Skin of body (tissue), 2 donors: Measurements from ENCODE around the gene LGALS3BP. TPM values are rescaled to one million over a fixed set of nuclear protein-coding genes. Genes with fewer than 3 reads are reported as not detected.

Experiments used
- DNase-seq: peaks from one replicate; lab custom pipeline; 2025; lab: John Stamatoyannopoulos, UW
- total RNA-seq: library from RNA; depleted of rRNA; stranded (reverse); fragments of >200 nt; gene quantifications from one replicate; pipeline ENCODE4 v1.2.3, GENCODE V29; 2014

Gene LGALS3BP
- total RNA-seq, 1 donor from 2014 or later, result 52.1 TPM

DNA sequence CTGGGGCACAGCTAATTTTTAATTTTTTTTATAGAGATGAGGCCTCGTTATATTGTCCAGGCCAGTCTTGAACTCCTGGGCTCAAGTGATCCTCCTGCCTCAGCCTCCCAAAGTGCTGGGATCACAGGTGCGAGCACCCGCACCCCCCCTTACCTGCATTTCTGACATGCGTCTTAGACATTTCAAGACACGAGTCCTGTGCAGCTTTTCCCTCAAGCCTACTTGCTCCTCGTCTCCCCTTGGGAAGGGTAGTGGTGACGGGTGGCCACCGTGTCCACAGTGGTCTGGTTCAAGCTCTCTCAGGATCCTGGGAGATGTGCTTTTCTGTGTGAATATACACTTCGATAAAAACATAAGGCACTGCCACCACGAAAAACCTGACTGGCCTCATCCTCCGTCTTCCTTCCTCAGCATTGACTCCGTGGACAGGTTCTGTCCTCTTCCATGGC, 20.2 kb upstream of the LGALS3BP start:
- DNase-seq, result no peak

DNA sequence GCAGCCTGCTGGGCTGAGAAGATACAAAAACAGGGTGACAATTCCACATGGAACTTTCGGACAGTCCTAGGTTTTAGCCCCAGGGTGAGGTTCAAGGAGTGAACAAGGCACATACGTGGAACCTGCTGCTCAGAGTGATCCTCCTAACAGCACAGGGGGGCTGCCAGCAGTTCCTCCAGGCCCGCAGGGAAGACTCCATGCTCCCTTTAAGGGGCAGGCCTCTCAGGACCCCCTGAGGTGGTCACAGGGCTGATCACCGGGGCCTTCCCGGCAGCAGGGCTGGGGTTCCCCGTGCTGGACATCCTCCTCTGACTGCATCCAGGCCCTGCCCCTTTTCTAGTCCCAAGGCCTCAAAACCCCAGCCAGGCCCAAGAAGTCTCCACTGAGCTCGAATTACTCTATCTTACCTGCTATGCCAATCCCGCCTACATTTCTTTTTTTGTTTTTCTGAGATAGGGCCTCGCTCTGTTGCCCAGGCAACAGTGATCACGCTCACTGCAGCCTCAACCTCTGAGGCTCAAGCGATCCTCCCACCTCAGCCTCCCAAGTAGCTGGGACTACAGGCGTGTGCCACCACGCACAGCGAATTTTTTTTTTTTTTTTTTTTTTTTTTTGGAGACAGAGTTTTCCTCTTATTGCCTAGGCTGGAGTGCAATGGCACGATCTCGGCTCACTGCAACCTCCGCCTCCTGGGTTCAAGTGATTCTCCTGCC, 19.5 kb upstream of the LGALS3BP start:
- DNase-seq, result no peak

DNA sequence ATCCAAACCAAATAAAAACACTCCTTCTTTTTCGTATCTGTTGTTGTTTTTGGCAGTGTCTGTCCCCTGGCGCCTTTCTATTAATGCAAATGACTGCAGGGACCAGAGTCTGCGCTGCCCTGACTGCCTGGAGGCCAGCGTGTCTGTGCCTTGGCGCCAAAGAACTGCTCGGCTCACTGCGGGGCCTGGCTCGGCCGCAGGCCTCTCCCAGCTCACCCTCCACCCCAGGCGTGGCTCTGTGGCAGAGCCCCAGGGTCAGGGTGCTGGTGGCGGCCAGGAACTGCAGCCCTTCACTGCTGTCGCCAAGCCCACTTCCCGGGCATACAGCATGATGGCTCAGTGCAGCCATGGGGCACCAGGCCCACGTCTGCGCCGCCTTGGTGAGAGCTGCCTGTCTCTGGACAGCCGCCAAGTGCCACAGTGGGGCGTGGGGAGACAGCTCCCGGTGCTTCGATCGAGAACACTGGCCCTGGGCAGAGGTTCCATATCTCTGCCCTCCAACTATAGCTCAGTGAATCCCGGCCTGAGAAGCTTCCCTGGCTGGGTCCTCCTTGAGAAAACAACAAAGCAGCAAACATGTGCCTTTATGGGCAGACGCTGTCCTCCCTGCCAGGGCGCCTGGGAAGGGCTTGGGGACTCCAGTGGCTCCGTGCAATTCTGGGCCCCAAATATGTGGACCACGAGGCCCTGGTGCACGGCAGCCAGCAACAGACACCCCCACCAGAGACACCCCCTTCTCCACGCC, 18.8 kb upstream of the LGALS3BP start:
- no peak for DNase-seq

DNA sequence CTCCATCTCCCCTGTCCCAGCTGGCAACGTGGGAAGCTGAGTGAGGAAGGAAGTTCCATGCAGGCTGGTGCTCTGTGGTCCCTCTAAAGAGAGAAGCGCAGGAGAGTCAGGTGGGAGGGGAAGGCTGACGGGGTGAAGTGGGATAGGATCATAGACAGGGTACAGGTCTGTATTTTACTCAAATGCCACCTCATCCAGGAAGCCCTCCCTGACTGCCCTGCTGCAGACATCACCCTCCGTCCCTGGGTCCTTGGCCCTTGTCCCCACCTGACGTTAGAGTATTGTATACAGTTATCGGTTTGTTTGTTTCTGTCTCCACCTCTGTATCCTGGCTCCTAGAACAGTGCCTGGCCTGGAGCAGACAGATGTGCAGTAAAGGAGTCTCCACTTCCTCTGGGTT, 18.2 kb upstream of the LGALS3BP start:
- no peak for DNase-seq

DNA sequence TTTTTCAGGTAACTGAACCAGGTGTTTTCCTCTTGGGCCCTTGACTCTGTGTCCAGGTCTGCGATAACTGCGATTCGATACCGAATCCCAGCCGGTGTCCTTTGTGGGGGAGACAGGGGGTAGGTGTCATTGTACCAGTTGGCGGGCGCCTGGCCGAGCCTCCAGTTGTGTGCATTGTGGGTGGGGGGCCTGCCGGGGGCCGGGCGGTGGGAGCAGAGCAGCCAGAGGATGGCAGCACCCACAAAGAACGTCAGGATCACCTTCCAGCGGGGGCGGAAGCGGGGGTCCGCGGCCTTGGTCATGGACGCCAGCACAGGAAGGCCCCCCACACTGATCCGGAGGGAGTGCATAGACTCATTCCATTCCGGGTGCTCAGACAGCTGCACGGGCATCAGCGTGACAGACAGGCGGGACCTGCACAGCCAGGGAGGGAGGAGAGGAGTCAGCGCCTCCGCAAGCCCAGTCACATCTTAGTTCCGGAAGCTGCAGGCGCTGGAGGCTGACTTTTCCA, 17.6 kb upstream of the LGALS3BP start:
- no peak for DNase-seq

DNA sequence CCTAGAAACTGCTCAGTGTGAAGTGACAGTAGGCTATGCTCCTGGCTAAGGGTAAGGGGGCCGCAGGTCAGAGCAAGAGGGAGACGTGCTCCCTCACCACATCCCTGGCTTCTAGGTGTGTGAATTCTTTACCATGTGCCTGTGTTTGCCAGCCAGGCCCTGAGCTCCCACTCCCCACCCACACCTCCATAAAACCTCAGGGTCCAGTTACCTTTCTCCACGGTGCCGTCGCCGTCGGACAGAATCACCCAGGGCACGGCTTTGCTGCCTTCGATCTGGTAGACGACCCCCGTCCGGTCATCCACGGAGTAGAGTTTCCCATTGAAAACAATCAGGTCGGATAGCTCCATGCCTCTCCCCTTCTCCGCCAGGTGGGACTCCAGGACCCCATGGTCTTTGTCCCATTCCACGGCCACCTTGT, 17.1 kb upstream of the LGALS3BP start:
- no peak for DNase-seq

DNA sequence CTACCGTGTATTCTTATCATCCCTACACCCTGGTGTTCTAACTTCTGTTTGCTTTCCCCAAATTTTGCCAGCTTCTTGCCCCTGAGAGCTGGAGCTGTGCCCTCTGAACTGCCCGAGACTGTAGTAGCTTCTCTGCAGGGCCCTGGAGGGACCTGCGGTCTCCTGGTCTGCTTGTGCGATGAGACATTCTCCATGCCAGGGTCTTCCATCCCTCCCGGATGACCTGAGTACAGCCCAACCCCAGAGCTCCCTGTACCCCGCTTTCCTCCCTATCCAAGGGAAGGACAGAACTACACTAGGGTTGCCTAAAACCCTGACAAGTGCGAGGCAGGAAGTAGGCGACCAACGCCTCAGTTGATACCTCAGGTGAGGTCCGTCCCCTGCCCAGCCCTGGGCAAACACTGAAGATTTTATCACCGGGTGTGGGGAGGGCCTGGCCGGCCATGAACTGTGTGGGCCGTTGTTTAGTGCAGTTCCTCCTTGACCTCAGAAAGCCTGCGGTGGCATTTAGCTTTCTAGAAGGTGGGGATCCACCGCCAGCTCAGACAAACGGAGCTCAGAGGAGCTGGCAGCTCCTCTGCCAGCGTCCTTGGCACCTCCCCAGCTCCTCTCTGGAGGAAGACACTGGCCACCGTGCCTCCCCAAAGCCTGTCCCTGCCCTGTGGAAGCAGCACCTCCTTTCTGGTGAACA, 16.2 kb upstream of the LGALS3BP start:
- no peak for DNase-seq

DNA sequence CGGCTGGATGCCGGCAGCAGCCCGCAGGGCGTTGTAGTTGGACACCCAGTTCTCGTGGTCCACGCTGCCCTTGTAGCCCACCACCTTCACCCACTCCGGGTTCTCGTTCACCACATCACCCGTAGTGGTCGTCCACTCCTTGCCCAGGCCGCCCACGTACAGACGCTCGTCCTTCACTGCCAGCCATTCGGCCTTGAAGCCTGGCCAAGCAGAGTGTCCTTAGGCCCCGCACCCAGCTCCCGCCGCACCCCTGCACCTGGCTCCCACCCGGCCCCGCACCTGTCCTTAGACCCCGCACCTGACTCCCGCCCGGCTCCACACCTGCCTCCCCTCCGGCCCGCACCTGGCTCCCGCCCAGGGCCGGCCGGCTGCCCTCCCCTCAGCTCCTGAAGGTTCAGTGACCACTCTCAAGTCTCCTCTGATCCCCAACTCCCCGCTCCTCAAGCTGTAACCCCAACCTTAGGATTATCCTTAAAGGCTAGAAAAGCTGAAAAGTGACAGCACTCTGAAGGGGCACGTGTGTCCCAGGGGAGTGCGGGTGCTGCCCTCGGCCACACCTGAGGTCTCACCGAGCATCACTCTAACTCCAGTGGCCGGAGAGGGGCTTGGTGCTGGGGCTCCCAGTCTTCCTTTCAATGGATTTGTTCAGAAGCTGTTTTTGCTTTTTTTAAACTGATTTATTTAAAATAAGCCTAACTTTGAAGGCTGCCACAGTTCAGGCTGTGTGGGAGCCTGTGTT, 15.5 kb upstream of the LGALS3BP start:
- no peak for DNase-seq

DNA sequence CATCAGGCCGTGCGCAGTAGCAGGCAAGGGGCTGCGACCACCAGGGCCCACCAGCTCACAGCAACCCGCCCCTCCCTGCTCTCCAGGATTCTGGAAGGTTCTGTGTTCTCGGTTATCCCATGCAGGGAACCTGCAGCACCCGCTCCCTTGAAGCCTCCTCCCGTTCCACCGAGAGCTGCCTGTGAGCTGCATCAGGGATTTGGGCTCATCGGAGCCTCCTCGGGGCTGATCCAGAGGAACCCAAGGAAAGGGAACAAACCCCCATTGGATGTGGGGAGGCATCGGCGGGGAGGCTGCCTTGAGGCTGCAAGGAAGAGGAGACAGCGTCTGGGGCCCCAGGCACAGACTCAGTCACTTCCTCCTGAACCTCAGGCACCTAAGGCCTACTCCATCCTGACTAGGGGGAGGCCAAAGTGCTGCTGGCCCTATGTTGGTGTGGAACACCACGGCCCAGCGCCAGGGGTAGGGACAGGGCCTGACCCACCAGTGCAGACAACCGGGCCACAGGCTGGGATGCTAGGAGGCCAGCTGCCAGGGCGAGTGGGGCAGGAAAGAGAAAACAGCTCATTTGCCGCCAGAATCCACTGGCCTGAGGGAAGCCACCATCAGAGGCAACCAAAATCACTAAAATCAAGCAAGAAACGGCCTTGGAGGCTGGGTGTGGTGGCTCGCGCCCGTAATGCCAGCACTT, 14.4 kb upstream of the LGALS3BP start:
- no peak for DNase-seq

DNA sequence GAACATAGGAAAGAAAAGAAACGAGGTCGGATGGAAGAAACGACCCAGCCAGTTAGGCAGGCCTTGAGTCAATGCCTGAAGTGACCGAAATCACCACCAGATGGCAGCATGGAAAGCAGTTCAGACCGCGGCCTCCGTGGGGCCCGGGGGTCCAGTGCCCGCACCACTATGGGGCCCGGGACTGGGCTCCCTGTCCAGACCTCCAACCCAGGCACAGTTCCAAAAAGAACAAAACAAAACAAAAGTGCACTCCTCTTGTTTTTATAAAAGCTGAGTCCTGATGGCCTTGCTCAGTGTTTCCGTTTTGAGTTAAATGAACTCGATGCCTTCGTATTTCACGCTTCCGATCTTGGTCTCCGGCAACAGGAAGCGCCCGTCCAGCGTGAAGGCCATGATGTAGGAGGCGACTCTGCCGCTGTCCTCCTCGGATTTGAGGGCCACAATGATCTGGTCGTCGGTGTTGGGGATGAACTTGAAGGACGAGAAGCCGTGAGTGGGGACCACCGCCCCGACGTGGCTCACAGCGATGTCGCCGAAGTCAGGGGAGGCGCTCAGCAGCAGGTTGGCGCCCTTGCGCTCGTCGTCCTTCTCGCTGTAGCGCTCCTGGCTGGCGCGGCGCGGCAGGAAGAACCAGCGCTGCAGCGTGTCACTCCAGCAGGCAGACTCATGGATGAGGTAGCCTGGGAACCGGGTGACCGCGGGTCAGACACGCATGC, 13.7 kb upstream of the LGALS3BP start:
- no peak for DNase-seq

DNA sequence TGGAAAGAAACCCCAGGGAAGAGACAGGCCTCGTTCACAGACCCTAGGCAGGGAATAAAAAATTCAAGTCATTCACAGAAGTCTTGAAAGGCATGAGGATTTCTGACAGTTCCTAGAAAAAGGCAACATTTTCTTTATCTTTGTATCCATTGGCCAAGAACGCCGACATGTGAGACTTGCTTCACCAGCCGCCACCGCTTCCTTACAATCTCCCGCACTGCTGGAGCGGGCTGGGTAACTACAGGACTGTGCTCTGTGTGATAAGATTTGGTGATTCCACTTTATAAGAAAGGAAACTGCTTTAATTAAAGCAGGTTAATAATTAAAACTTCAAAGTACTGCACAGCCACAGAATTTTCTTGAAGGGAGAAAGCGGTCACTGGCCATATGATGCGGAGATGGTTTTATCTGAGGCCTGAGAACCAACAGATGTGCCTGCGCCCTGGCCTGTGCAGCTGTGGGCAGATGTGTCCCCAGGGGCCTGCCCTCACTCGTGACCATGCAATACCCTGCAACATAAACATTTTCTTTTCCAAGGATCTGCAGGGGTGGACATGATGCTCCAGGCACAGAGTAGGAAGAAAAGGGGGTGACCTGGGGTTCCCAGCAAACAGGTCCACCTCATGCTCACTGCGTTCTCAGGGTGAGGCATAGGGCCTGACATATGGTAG, 13.0 kb upstream of the LGALS3BP start:
- no peak for DNase-seq

DNA sequence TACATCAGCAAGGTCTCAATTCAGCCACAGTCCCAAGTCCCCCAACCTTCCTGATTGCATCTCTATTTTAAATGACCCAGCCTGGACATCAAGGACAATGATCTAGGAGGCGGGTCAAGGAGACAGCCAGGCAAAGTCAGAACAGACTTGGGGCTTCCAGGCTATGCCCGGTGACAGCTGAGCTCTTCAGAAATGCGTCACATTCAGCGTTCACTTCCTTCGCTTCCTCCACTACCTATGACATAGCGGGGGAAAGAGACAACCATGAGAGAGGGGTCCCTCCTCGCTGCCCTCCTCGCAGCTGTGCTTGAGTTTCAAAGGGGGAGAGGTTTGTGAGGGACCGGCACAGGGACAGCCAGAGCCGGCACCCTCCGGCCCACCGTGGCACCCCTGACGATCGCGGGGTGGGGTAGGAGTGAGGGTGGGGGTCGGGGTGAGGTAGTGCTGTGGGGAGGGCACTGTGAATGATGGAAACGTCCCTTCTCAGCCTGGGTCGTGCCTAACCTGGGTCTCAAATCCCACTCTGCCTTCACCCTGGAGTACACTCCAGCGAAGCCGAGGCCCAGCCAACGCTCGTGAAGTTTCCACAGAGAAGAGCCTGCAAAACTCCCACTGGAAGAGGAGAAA, 12.3 kb upstream of the LGALS3BP start:
- no peak for DNase-seq

DNA sequence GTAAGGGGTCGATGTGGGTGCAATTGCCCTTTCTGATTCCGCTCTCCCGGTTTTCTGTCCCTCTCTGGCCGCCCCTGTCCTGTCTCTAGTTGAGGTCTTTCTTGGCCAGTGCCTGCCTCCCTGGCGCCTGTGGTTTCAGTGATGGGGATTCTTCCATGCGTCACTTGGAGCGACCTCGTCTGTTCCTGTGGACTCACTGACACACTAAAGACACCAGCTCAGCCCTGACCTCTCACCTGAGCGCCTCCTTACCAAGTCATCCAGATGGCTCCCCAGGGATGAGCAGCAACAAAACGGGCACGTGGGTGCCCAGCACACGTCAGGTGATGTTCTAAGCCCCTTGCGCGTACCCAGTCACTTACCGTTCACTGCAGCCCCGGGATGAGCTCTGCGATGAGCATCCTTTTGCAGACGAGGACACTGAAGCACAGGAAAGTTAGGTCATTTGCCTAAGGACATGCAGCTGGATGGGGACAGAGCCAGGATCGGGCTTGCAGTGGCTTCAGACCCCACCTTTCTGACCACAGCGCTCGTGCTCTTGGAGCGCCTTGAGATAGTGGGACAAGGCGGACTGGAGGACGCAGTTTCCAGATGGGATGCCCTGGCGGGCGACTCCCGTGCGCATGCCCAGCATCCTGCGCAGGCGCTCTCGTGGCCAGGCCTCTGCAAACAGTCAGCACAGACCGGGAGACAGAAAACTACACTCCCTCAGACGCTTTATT, 11.5 kb upstream of the LGALS3BP start:
- no peak for DNase-seq

DNA sequence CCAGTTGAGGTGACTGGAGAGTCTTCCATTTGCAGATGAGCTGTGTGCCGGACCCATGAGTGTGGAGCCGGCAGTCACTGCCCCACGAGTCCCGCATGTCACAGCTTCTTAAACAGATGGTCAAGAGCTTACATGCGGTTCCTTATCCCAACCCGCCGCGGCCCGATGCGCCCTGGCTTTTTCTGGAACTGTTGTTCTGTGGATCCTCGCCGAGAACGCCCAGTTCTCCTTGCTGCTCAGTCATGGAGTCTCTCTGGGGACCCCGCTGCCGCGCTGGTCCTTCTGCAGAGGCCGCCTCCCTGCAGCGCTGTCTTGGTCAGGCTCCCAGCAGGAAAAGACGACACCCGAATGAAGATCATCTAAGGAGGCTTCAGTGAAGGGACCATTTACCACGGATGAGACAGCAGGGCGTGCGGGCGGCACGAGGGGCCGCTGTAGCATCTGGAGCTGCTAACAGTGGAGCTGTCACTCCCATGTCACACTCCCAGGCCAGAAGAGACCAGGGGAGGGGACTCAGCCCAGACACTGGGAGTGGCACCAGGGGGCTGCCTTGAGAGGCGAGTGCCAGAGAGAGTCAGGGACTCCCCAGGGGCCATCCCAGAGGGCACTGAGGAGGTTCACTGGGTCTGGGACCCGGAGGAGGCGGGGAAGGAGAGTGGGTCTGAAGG, 10.8 kb upstream of the LGALS3BP start:
- no peak for DNase-seq

DNA sequence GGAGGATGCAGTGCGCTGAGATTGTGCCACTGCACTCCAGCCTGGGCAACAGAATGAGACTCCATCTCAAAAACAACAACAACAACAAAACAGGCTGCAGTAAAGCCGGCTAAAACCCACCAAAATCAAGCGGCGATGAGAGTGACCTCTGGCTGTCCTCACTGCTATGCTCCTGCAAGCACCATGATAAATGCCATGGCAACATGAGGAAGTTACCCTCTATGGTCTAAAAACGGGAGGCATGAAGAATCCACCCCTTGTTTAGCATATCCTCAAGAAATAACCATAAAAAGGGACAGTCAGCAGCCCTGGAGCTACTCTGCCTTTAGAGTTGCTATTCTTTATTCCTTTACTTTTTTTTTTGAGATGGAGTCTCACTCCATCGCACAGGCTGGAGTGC, 8.4 kb upstream of the LGALS3BP start:
- DNase-seq, result no peak

DNA sequence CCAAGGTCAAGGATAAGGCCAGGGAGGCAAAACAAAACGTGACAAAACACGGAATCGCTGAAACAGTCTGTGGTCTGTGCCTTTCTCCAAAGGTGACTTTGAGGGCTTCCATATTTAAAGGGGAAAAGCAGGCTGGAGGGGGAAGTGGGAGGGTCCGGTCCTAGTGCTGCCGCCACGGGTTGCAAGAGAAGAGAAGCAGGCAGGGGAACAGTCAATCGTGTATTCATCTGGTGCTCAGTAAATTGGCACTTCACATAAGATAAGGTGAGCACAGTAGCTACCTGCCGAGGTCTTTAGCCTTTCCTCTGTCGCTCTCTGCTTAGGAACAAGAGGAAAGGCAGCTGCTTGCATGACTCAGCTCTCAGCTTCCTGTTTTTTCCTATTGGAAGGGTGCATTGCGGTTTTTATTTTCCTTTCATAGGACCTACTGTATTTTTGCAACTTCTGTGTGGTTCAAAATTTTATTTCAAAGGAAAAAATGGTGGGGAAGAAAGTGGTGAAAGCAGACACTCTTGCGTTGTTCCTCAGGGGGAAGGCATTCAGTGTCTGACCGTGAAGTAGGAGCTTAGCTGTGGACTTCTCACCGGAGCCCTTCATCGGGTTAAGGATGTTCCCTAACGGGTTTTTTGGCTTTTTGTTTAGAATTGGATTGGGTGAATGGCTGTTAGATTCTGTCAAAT, 7.1 kb upstream of the LGALS3BP start:
- no peak for DNase-seq

DNA sequence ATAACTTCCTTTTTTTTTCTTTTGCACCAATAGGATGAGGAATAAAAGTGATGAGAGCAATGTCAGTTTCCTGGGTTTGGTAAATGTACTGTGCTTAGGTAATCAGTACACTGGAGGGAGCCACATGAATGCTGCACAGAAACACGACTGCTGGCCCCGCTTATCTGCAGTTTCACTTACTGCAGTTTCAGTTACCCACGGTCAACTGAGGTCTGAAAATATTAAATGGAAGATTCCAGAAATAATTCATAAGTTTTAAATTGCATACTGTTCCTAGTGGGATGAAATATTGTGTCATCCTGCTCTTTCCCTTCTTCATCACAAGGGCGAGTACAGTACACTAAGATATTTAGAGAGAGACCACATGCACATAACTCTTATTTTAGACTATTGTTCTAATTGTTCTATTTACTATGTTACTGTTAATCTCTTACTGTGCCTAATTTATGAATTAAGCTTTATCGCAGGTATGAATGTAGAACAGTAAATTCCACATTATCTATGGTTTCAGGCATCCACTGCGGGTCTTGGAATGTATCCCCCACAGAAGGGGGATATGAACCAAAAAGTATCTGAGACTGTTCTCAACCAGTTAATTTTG, 6.4 kb upstream of the LGALS3BP start:
- no peak for DNase-seq
